MM.1S (cell line): ENCODE results near the gene CEACAM20.

Experiments
- EZH2 ChIP-seq: fragments of 300-600 bp; sonication (generic); optimal IDR thresholded peaks from 2 replicates; pipeline ENCODE3; 2017; ENCODE audit warnings: low read depth, mild to moderate bottlenecking, antibody characterized with exemption, low read length, mixed read lengths
- EZH2phosphoT487 ChIP-seq: fragments of 300-600 bp; sonication (generic); IDR thresholded peaks from 2 replicates; pipeline ENCODE4 v1.6.1; 2018; ENCODE audit warnings: antibody characterized with exemption, low read length
- TF ChIP-seq, protein P1 (sequence below): fragments of 300-600 bp; sonication (generic); IDR thresholded peaks from 2 replicates; pipeline ENCODE4 v1.5.1; 2016; ENCODE audit warnings: antibody characterized with exemption, low read length, mixed read lengths

DNA sequence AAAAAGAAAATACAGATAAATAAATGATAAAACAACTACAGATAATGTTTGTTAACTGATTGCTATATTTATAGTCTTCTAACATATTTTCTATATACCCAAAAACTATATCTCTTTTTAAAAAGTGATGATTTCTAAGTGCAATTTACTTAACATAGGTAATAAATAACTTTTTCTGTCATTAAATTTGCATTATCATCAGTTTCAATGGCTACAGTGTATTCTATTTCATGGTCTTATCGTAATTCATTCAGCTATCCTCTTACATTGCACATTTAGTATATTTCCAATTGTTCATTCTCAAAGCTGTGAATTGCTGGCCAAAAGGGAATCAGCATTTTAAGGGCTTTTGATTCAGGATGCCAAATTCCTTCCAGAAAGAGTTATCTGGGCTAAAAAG is 32.8 kb downstream of the CEACAM20 start:
- TF ChIP-seq, protein P1, sequence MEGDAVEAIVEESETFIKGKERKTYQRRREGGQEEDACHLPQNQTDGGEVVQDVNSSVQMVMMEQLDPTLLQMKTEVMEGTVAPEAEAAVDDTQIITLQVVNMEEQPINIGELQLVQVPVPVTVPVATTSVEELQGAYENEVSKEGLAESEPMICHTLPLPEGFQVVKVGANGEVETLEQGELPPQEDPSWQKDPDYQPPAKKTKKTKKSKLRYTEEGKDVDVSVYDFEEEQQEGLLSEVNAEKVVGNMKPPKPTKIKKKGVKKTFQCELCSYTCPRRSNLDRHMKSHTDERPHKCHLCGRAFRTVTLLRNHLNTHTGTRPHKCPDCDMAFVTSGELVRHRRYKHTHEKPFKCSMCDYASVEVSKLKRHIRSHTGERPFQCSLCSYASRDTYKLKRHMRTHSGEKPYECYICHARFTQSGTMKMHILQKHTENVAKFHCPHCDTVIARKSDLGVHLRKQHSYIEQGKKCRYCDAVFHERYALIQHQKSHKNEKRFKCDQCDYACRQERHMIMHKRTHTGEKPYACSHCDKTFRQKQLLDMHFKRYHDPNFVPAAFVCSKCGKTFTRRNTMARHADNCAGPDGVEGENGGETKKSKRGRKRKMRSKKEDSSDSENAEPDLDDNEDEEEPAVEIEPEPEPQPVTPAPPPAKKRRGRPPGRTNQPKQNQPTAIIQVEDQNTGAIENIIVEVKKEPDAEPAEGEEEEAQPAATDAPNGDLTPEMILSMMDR: no peak
- TF ChIP-seq EZH2phosphoT487 (no peak), EZH2 (no peak)
